HepG2 (cell line): ENCODE measurements around the gene CIBAR2. TPM values are rescaled to one million over a fixed set of nuclear protein-coding genes. Genes with fewer than 3 reads are reported as not detected.

Source experiments
- KAT8 ChIP-seq: IDR thresholded peaks from 2 replicates; pipeline ENCODE4 v1.6.1; 2016; ENCODE audit warnings: missing genetic modification reagents, missing compliant biosample characterization
- SOX6 ChIP-seq, 2 experiments: fragments of 450-650 bp in 1 of 2; sonication (generic) in 1 of 2; formaldehyde crosslinking in 1 of 2; IDR thresholded peaks; 2 replicates each; pipeline versions ENCODE4 v1.4.0 to v1.6.1; 2017 to 2020; ENCODE audit warnings: antibody characterized with exemption in 1 of 2, mild to moderate bottlenecking in 1 of 2, missing genetic modification reagents in 1 of 2
- ZBTB40 ChIP-seq, 2 experiments: fragments of 450-650 bp in 1 of 2; sonication (generic) in 1 of 2; formaldehyde crosslinking in 1 of 2; IDR thresholded peaks; 2 replicates each; pipeline versions ENCODE4 v1.6.1 to v1.8.0; 2016 to 2022; ENCODE audit warnings: antibody characterized with exemption in 1 of 2, mild to moderate bottlenecking in 1 of 2, missing genetic modification reagents in 1 of 2
- ZKSCAN8 ChIP-seq: IDR thresholded peaks from 2 replicates; pipeline ENCODE4 v1.6.1; 2016; ENCODE audit warnings: borderline replicate concordance, missing genetic modification reagents, missing compliant biosample characterization
- ZNF687 ChIP-seq: sonication (generic); formaldehyde crosslinking; IDR thresholded peaks from 2 replicates; pipeline ENCODE4 v1.5.1; 2020; ENCODE audit warnings: mild to moderate bottlenecking, missing genetic modification reagents, moderate library complexity
- ZNF879 ChIP-seq: sonication (generic); formaldehyde crosslinking; IDR thresholded peaks from 2 replicates; pipeline ENCODE4 v1.8.1; 2023; ENCODE audit warnings: missing genetic modification reagents
- polyA plus RNA-seq, 8 experiments: library from polyadenylated mRNA; depleted of rRNA in 3 of 8; stranded (reverse) in 7 of 8; unstranded in 1 of 8; fragments of >200 nt; fragmentation: Illumina TruSeq in 4 of 8; extraction: Trizol in 4 of 8; gene quantifications; 2 replicates each; pipeline versions ENCODE4 v1.2.1 to v1.2.3, GENCODE V29; 2011 to 2016; ENCODE audit warnings: low read depth in 4 of 8, missing spikeins in 1 of 8, mixed read lengths in 1 of 8; ENCODE audit not compliant: insufficient read depth in 1 of 8
- total RNA-seq, 5 experiments: library from RNA; depleted of rRNA; stranded (reverse); fragments of >200 nt; fragmentation: Illumina TruSeq; extraction: Trizol; gene quantifications; 2 replicates each; pipeline ENCODE4 v1.2.3, GENCODE V29; 2016; ENCODE audit warnings: low read depth in 1 of 5
- TF ChIP-seq, protein P1 (sequence below): IDR thresholded peaks from 2 replicates; pipeline ENCODE4 v1.6.1; 2016; ENCODE audit warnings: mild to moderate bottlenecking, missing biosample characterization, missing genetic modification reagents

The CIBAR2 gene
- total and polyA plus RNA-seq, 2 of the 13 experiments (the other 11 are each of a cell fraction or from before 2014, with no cell fraction given), result not detected

- TF ChIP-seq ZBTB40 (IDR thresholded peaks at IDR 0.05), result peak; percentile 29; the same call in 1 of the 2 replicates
- TF ChIP-seq ZBTB40 (CRISPR knock-in tag; IDR thresholded peaks at IDR 0.05), result 0 out of 2 replicates have a peak, but pooled peaks have one; percentile 61
- TF ChIP-seq SOX6 (IDR thresholded peaks at IDR 0.05), result no peak
- TF ChIP-seq SOX6 (CRISPR knock-in tag; IDR thresholded peaks at IDR 0.05), result peak; percentile 72; the same call in 1 of the 2 replicates
- peak; percentile 80 for TF ChIP-seq ZNF687 (CRISPR knock-in tag)
- no peak; the same call in none of the 2 replicates for TF ChIP-seq ZKSCAN8 (CRISPR knock-in tag)
- TF ChIP-seq, protein P1, sequence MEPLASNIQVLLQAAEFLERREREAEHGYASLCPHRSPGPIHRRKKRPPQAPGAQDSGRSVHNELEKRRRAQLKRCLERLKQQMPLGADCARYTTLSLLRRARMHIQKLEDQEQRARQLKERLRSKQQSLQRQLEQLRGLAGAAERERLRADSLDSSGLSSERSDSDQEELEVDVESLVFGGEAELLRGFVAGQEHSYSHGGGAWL (CRISPR knock-in tag), result peak; percentile 49; the same call in 1 of the 2 replicates
- 0 out of 2 replicates have a peak, but pooled peaks have one; percentile 6 for TF ChIP-seq ZNF879 (CRISPR knock-in tag)
- peak; percentile 72 for TF ChIP-seq KAT8 (CRISPR knock-in tag)
These were observed 25.2 kb upstream of the CIBAR2 start (continued) for GRCh38 chr16:85137323-85138072.
